B cell (primary cell): ENCODE results near the gene KIF11. TPM values are rescaled to one million over a fixed set of nuclear protein-coding genes. Genes with fewer than 3 reads are reported as not detected.
"Not testable (repeated sequence)": the region's sequence is repeated elsewhere in the genome, so short reads cannot be mapped to it uniquely, and the experiment has no call there.

Experiments
- ATAC-seq: fragments of 200-7000 bp; cut with Tn5 transposase; one replicate; pipeline ENCODE4 v1.10.0; 2021; ENCODE audit warnings: low read depth, mild to moderate bottlenecking, moderate number of reproducible peaks, moderate library complexity
- CTCF ChIA-PET: fragments of 350-600 bp; sonication (Branson Sonifier 250); formaldehyde crosslinking; loops from one replicate; lab custom pipeline; 2021; ENCODE audit warnings: antibody characterized with exemption, inconsistent platforms; lab: Charles Lee
- POLR2A ChIA-PET: fragments of 350-600 bp; sonication (Branson Sonifier 250); formaldehyde crosslinking; loops from one replicate; lab custom pipeline; 2021; ENCODE audit warnings: antibody characterized with exemption; lab: Charles Lee
- DNase-seq: peaks from one replicate; pipeline ENCODE4 v3.0.0; 2013
- H2AFZ ChIP-seq: 2 replicates; pipeline ENCODE4 v1.6.1; 2012; ENCODE audit warnings: mild to moderate bottlenecking, low read depth, low read length; ENCODE audit not compliant: insufficient read depth, poor library complexity, severe bottlenecking
- H3K27ac ChIP-seq, 2 donors: 1 replicate in 1 of 2; 2 replicates in 1 of 2; pipeline ENCODE4 v1.5.1; 2012 to 2013; ENCODE audit warnings: low read length in 2 of 2, mild to moderate bottlenecking in 2 of 2, moderate library complexity in 1 of 2
- H3K27me3 ChIP-seq, 4 experiments: fragments of 200-600 bp in 1 of 4; sonication (generic) in 1 of 4; replicated peaks in 1 of 4; 1 replicate in 2 of 4; 2 replicates in 2 of 4; pipeline versions ENCODE4 v1.6.1 to v1.7.0; 2013 to 2016; ENCODE audit warnings: low read length in 3 of 4, mild to moderate bottlenecking in 2 of 4, mixed read lengths in 1 of 4, moderate library complexity in 1 of 4; ENCODE audit not compliant: insufficient read depth in 4 of 4, control insufficient read depth in 3 of 4; ENCODE audit errors: control extremely low read depth in 1 of 4
- H3K36me3 ChIP-seq, 2 experiments: replicated peaks in 1 of 2; 1 replicate in 1 of 2; 2 replicates in 1 of 2; pipeline versions ENCODE4 v1.6.1 to v1.7.1; 2013; ENCODE audit warnings: low read length in 1 of 2; ENCODE audit not compliant: insufficient read depth in 2 of 2, control insufficient read depth in 1 of 2; ENCODE audit errors: control extremely low read depth in 1 of 2, extremely low read depth in 1 of 2
- H3K4me1 ChIP-seq, 2 donors: fragments of 200-600 bp in 1 of 2; sonication (generic) in 1 of 2; 1 replicate in 1 of 2; 2 replicates in 1 of 2; pipeline versions ENCODE4 v1.5.1 to v1.6.1; 2013 to 2017; ENCODE audit warnings: low read length in 2 of 2; ENCODE audit not compliant: control insufficient read depth in 2 of 2, insufficient read depth in 2 of 2
- H3K4me2 ChIP-seq: replicated peaks from 2 replicates; pipeline ENCODE3; 2012; ENCODE audit warnings: mild to moderate bottlenecking, low read depth, low read length; ENCODE audit not compliant: poor library complexity, severe bottlenecking
- H3K4me3 ChIP-seq, 5 experiments: fragments of 200-600 bp in 1 of 5; sonication (generic) in 1 of 5; 1 replicate in 3 of 5; 2 replicates in 2 of 5; pipeline versions ENCODE4 v1.5.1 to v1.7.0; 2011 to 2016; ENCODE audit warnings: low read length in 4 of 5, mild to moderate bottlenecking in 4 of 5, low read depth in 2 of 5, control low read depth in 1 of 5, moderate library complexity in 1 of 5; ENCODE audit not compliant: insufficient read depth in 1 of 5; ENCODE audit errors: control extremely low read depth in 1 of 5, extremely low read depth in 1 of 5
- H3K79me2 ChIP-seq: fragments of 200-600 bp; sonication (generic); one replicate; pipeline ENCODE4 v1.6.0; 2016; ENCODE audit warnings: low read length; ENCODE audit not compliant: control insufficient read depth, insufficient read depth
- H3K9ac ChIP-seq: fragments of 200-600 bp; sonication (generic); 2 replicates; pipeline ENCODE4 v1.6.1; 2017; ENCODE audit warnings: mild to moderate bottlenecking, low read length, moderate library complexity
- H3K9me3 ChIP-seq, 3 donors: one replicate each; pipeline versions ENCODE4 v1.6.1 to v1.7.1; 2013; ENCODE audit warnings: low read length in 2 of 3; ENCODE audit not compliant: control insufficient read depth in 2 of 3, insufficient read depth in 1 of 3; ENCODE audit errors: control extremely low read depth in 1 of 3
- H4K20me1 ChIP-seq: 2 replicates; pipeline ENCODE4 v1.6.0; 2012; ENCODE audit warnings: mild to moderate bottlenecking, low read length; ENCODE audit not compliant: insufficient read depth, control insufficient read depth, poor library complexity, severe bottlenecking
- H3K27ac Mint-ChIP-seq: one replicate; pipeline ENCODE4 v1.8.0; 2021; ENCODE audit warnings: mixed read lengths
- H3K27me3 Mint-ChIP-seq: one replicate; pipeline ENCODE4 v1.8.0; 2021; ENCODE audit warnings: mixed read lengths
- H3K4me1 Mint-ChIP-seq: one replicate; pipeline ENCODE4 v1.8.0; 2021; ENCODE audit warnings: mixed read lengths
- H3K4me3 Mint-ChIP-seq: one replicate; pipeline ENCODE4 v1.8.0; 2021; ENCODE audit warnings: mixed read lengths
- H3K9me3 Mint-ChIP-seq: one replicate; pipeline ENCODE4 v1.8.0; 2022; ENCODE audit warnings: mixed read lengths; ENCODE audit not compliant: insufficient read depth
- EZH2 ChIP-seq: IDR thresholded peaks from 2 replicates; pipeline ENCODE4 v1.6.1; 2012; ENCODE audit warnings: borderline replicate concordance, low read depth, mild to moderate bottlenecking, moderate library complexity, low read length; ENCODE audit not compliant: insufficient read depth, poor library complexity, severe bottlenecking
- WGBS: methylation state at CpG from one replicate; pipeline ENCODE4 v1.1.5; 2013; ENCODE audit warnings: missing lambda C conversion rate; ENCODE audit not compliant: insufficient coverage; 5-methylcytosine and 5-hydroxymethylcytosine counted together
- intact Hi-C: fragments of 100-400 bp; cut with micrococcal nuclease; formaldehyde crosslinking; loops from one replicate; pipeline ENCODE4 v1.10.0; 2022
- polyA plus RNA-seq: library from polyadenylated mRNA; depleted of rRNA; stranded (reverse); fragments of >200 nt; gene quantifications from 2 replicates; pipeline ENCODE4 v1.2.3, GENCODE V29; 2012
- total RNA-seq, 2 donors: library from RNA; stranded (reverse); fragments of 120-200 nt in 1 of 2; gene quantifications; 1 replicate in 1 of 2; 2 replicates in 1 of 2; pipeline versions ENCODE4 v1.2.3 to v1.2.4, GENCODE V29; 2013 to 2022
- TF ChIP-seq, protein P1 (sequence below): fragments of 200-600 bp; IDR thresholded peaks from one replicate; pipeline ENCODE4 v1.8.0; 2022; ENCODE audit warnings: antibody characterized with exemption, mild to moderate bottlenecking

The KIF11 gene
- total and polyA plus RNA-seq, 2 donors (not counting 1 experiment from before 2014, with no cell fraction given): 0.64 to 1.8 TPM

GRCh38 chr10:92641492-92641891 is 48.6 kb downstream of the KIF11 start:
- peaks cover 10% of the 10 kb centered on the region for H3K4me1 Mint-ChIP-seq
- H3K27ac Mint-ChIP-seq: no peak overlapping the region
- intact Hi-C loops: loop anchor here (5.0 kb wide), 1 partner anchor 124 kb away; no protein-coding TSS in a partner anchor
- ChIA-PET POLR2A (no interaction called here), CTCF (interaction anchor here (0.9 kb wide), 1 partner anchor 181 kb away, joined by 3 read pairs; no protein-coding TSS in a partner anchor)
- H3K4me3 Mint-ChIP-seq: no peak overlapping the region
- Histone ChIP-seq H3K4me1 (no peaks in the 10 kb centered on the region), H2AFZ (no peak overlapping the region), H3K27ac (no peak overlapping the region), H3K36me3 (no peaks in the 10 kb centered on the region), H3K4me3 (no peak overlapping the region), H3K9ac (no peak overlapping the region), H4K20me1 (no peaks in the 10 kb centered on the region), H3K27me3 (no peaks in the 10 kb centered on the region), H3K9me3 (no peaks in the 10 kb centered on the region), H3K4me2 (no peak overlapping the region), H3K79me2 (no peaks in the 10 kb centered on the region)
- no peaks in the 10 kb centered on the region for H3K9me3 Mint-ChIP-seq
- H3K27me3 Mint-ChIP-seq: no peaks in the 10 kb centered on the region
- WGBS: no CpG with 5 or more reads among the region's 1 CpG
- DNase-seq (no peak), ATAC-seq (no peak)
- no peak for TF ChIP-seq EZH2
- TF ChIP-seq, protein P1, sequence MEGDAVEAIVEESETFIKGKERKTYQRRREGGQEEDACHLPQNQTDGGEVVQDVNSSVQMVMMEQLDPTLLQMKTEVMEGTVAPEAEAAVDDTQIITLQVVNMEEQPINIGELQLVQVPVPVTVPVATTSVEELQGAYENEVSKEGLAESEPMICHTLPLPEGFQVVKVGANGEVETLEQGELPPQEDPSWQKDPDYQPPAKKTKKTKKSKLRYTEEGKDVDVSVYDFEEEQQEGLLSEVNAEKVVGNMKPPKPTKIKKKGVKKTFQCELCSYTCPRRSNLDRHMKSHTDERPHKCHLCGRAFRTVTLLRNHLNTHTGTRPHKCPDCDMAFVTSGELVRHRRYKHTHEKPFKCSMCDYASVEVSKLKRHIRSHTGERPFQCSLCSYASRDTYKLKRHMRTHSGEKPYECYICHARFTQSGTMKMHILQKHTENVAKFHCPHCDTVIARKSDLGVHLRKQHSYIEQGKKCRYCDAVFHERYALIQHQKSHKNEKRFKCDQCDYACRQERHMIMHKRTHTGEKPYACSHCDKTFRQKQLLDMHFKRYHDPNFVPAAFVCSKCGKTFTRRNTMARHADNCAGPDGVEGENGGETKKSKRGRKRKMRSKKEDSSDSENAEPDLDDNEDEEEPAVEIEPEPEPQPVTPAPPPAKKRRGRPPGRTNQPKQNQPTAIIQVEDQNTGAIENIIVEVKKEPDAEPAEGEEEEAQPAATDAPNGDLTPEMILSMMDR: no peak

DNA sequence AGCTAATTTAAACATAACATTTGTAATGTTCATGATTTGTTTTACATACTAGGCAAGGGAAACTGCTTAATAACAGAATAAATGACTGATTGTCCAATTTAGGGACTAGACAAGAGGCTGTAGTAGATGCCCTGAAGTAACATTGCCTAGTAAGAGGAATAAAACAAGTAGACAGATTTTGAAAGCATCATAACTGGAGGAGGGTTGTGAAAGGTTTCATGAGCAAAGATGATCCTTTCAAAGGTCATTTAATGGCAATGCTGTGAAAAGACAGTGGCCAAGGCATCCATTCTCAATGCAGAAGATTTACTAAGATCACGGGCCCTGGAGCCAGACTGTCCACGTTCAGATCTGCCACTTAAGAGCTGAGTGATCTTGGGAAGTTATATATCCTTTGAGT is 52.0 kb downstream of the KIF11 start:
- Histone ChIP-seq H3K4me1 (no peaks in the 10 kb centered on the region), H3K36me3 (no peaks in the 10 kb centered on the region), H3K4me2 (no peak overlapping the region), H3K27me3 (no peaks in the 10 kb centered on the region), H3K79me2 (no peaks in the 10 kb centered on the region), H2AFZ (no peak overlapping the region), H3K9me3 (no peaks in the 10 kb centered on the region), H3K9ac (no peak overlapping the region), H3K27ac (no peak overlapping the region), H4K20me1 (no peaks in the 10 kb centered on the region), H3K4me3 (no peak overlapping the region)
- no peak overlapping the region for H3K4me3 Mint-ChIP-seq
- ATAC-seq: no peak
- intact Hi-C loops: loop anchor here (1.0 to 5.0 kb wide), 2 partner anchors 52 to 128 kb away; partner anchors contain the start of gene KIF11
- H3K27me3 Mint-ChIP-seq: no peaks in the 10 kb centered on the region
- ChIA-PET POLR2A (interaction anchor here (0.8 kb wide), 1 partner anchor 101 kb away, joined by 5 read pairs; no protein-coding TSS in a partner anchor), CTCF (interaction anchor here (0.6 to 1.0 kb wide), 2 partner anchors 234 to 236 kb away, joined by 3 read pairs; no protein-coding TSS in a partner anchor)
- TF ChIP-seq, protein P1: no peak
- TF ChIP-seq EZH2: no peak
- H3K9me3 Mint-ChIP-seq: no peaks in the 10 kb centered on the region
- no peak overlapping the region for H3K27ac Mint-ChIP-seq
- no CpG with 5 or more reads among the region's 2 CpGs for WGBS
- H3K4me1 Mint-ChIP-seq: peaks cover 4% of the 10 kb centered on the region
- no peak for DNase-seq

DNA sequence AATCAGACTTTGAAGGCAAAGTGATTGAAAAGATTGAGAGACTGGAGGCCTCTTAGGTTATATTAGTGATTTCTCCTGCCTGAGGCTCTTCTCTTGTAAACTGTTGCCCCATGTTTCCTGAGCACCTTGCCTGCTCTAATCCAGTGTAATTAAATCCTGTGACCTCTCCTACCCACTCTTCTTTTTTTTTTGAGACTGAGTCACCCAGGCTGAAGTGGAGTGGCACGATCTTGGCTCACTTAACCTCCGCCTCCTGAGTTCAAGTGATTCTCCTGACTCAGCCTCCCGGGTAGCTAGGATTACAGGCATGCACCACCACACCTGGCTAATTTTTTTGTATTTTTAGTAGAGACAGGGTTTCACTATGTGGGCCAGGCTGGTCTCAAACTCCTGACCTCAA is 57.9 kb downstream of the KIF11 start:
- H3K27me3 ChIP-seq, CTCF ChIA-PET, DNase-seq, H4K20me1 ChIP-seq, H3K36me3 ChIP-seq, H3K4me3 Mint-ChIP-seq, H3K27ac ChIP-seq, H2AFZ ChIP-seq, intact Hi-C loops, H3K27me3 Mint-ChIP-seq, H3K4me1 Mint-ChIP-seq, ATAC-seq, H3K4me2 ChIP-seq, H3K4me3 ChIP-seq, H3K9me3 Mint-ChIP-seq, H3K27ac Mint-ChIP-seq, H3K9ac ChIP-seq, H3K79me2 ChIP-seq, H3K4me1 ChIP-seq, H3K9me3 ChIP-seq, POLR2A ChIA-PET: not testable (repeated sequence)
- WGBS: 100% methylated on average over 3 of the region's 3 CpGs
